HEK293 (cell line): ENCODE data around the gene ARHGAP33.
A peak's percentile ranks its signal among the peaks of the same experiment; 100 is the strongest.

Experiments used
- CTCF ChIP-seq: fragments of 450-650 bp; formaldehyde crosslinking; IDR thresholded peaks from 2 replicates; pipeline ENCODE4 v1.5.1; 2016; ENCODE audit warnings: missing biosample characterization, missing genetic modification characterization
- HOXC10 ChIP-seq: sonication (generic); formaldehyde crosslinking; IDR thresholded peaks from 2 replicates; pipeline ENCODE4 v1.8.1; 2023; ENCODE audit warnings: mild to moderate bottlenecking, missing genetic modification reagents
- OVOL3 ChIP-seq: fragments of 450-650 bp; formaldehyde crosslinking; IDR thresholded peaks from 2 replicates; pipeline ENCODE4 v1.5.1; 2016; ENCODE audit warnings: missing biosample characterization, missing genetic modification characterization
- SCRT2 ChIP-seq: fragments of 450-650 bp; formaldehyde crosslinking; IDR thresholded peaks from 2 replicates; pipeline ENCODE4 v1.5.1; 2016; ENCODE audit warnings: missing biosample characterization, missing genetic modification characterization
- ZEB2 ChIP-seq: fragments of 450-650 bp; formaldehyde crosslinking; IDR thresholded peaks from 2 replicates; pipeline ENCODE4 v1.5.1; 2016; ENCODE audit warnings: missing biosample characterization, missing genetic modification characterization
- ZIC2 ChIP-seq: fragments of 450-650 bp; formaldehyde crosslinking; IDR thresholded peaks from 2 replicates; pipeline ENCODE4 v1.5.1; 2016; ENCODE audit warnings: missing biosample characterization, missing genetic modification characterization
- ZNF112 ChIP-seq: fragments of 450-650 bp; formaldehyde crosslinking; IDR thresholded peaks from 2 replicates; pipeline ENCODE4 v1.5.0; 2017; ENCODE audit warnings: missing biosample characterization, missing genetic modification characterization
- ZNF132 ChIP-seq: fragments of 450-650 bp; formaldehyde crosslinking; IDR thresholded peaks from 2 replicates; pipeline ENCODE4 v1.5.1; 2017; ENCODE audit warnings: missing biosample characterization, missing genetic modification characterization, borderline replicate concordance
- ZNF140 ChIP-seq: fragments of 450-650 bp; formaldehyde crosslinking; IDR thresholded peaks from 2 replicates; pipeline ENCODE4 v1.5.1; 2016; ENCODE audit warnings: missing biosample characterization, missing genetic modification characterization
- ZNF280D ChIP-seq: fragments of 450-650 bp; formaldehyde crosslinking; IDR thresholded peaks from 2 replicates; pipeline ENCODE4 v1.5.1; 2016; ENCODE audit warnings: missing biosample characterization, missing genetic modification characterization
- ZNF473 ChIP-seq: fragments of 450-650 bp; formaldehyde crosslinking; IDR thresholded peaks from 2 replicates; pipeline ENCODE4 v1.5.1; 2017; ENCODE audit warnings: missing biosample characterization, missing genetic modification characterization
- ZNF530 ChIP-seq: fragments of 450-650 bp; formaldehyde crosslinking; IDR thresholded peaks from 2 replicates; pipeline ENCODE4 v1.5.1; 2016; ENCODE audit warnings: low read depth, missing biosample characterization, missing genetic modification characterization
- ZNF558 ChIP-seq: fragments of 450-650 bp; formaldehyde crosslinking; IDR thresholded peaks from 2 replicates; pipeline ENCODE4 v1.5.1; 2016; ENCODE audit warnings: missing biosample characterization, missing genetic modification characterization
- ZNF623 ChIP-seq: fragments of 450-650 bp; formaldehyde crosslinking; IDR thresholded peaks from 2 replicates; pipeline ENCODE4 v1.5.1; 2016; ENCODE audit warnings: missing biosample characterization, missing genetic modification characterization
- ZNF624 ChIP-seq: fragments of 450-650 bp; formaldehyde crosslinking; IDR thresholded peaks from 2 replicates; pipeline ENCODE4 v1.5.1; 2017; ENCODE audit warnings: missing biosample characterization, missing genetic modification characterization
- ZNF692 ChIP-seq: fragments of 450-650 bp; formaldehyde crosslinking; IDR thresholded peaks from 2 replicates; pipeline ENCODE4 v1.5.1; 2016; ENCODE audit warnings: missing biosample characterization, missing genetic modification characterization
- ZNF747 ChIP-seq: fragments of 450-650 bp; formaldehyde crosslinking; IDR thresholded peaks from 2 replicates; pipeline ENCODE4 v1.5.1; 2016; ENCODE audit warnings: missing biosample characterization, missing genetic modification characterization
- ZSCAN23 ChIP-seq: fragments of 450-650 bp; formaldehyde crosslinking; IDR thresholded peaks from 2 replicates; pipeline ENCODE4 v1.5.1; 2016; ENCODE audit warnings: missing biosample characterization, missing genetic modification characterization
- ZSCAN30 ChIP-seq: fragments of 450-650 bp; IDR thresholded peaks from 2 replicates; pipeline ENCODE4 v1.5.1; 2018; ENCODE audit warnings: missing biosample characterization, mild to moderate bottlenecking, missing genetic modification characterization, moderate library complexity
- TF ChIP-seq, protein P1 (sequence below): fragments of 450-650 bp; formaldehyde crosslinking; IDR thresholded peaks from 2 replicates; pipeline ENCODE4 v1.5.1; 2017; ENCODE audit warnings: missing biosample characterization, missing genetic modification characterization
- TF ChIP-seq, protein P2 (sequence below): fragments of 450-650 bp; formaldehyde crosslinking; conservative IDR thresholded peaks from 2 replicates; pipeline ENCODE4 v1.5.1; 2016; ENCODE audit warnings: low read depth, missing biosample characterization, missing genetic modification characterization
- TF ChIP-seq, protein P3 (sequence below): IDR thresholded peaks from 2 replicates; pipeline ENCODE4 v1.6.1; 2011; ENCODE audit warnings: mild to moderate bottlenecking, low read depth, low read length, borderline replicate concordance
- TF ChIP-seq, protein P4 (sequence below): fragments of 450-650 bp; formaldehyde crosslinking; IDR thresholded peaks from 2 replicates; pipeline ENCODE4 v1.5.1; 2016; ENCODE audit warnings: missing biosample characterization, missing genetic modification characterization
- TF ChIP-seq, protein P5 (sequence below): fragments of 450-650 bp; formaldehyde crosslinking; IDR thresholded peaks from 2 replicates; pipeline ENCODE4 v1.5.1; 2016; ENCODE audit warnings: missing biosample characterization, missing genetic modification characterization

Gene ARHGAP33

DNA sequence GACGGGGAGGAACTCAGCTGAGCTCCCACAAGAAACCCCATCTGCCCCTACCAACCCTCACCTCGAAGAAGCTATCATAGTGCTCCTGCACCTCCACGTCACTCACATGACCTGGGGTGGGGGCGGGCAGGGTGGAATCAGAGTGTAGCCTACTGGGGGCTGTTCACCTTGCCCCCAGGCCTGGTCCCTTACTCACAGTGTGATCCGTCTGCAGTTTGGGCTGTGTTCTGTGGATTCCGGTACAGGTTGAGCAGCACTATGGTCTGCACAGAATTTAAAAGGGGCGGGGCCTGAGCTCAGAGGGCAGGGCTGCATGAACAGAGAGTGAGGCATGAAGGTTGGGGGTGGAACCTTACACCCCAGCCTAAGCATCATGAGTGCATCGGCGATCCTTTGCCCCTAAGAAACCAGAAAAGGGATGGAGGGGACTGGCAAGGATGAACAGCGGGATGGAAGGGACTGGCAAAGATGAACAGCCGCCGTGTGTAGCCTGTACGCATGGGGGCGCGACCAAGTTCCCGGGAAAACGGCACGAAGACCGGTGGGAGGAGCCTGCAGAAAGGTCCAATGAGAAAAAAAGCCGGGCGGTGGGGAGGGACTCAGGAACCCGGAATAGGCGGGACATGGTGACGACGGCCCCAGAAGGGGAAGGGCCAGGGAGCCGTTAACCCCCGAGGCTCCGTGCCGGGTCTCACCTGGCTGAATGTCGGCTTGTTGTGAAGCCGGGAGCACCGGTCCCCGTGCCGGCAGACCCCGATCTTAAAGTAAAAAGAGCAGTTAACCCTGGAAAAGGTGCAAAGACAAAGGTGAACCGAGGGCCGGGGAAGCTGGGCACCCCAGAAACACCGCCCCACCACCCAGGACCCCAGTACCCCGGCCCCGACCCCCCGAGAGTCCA lies 30.7 kb upstream of the ARHGAP33 start (continued):
- TF ChIP-seq, protein P1, sequence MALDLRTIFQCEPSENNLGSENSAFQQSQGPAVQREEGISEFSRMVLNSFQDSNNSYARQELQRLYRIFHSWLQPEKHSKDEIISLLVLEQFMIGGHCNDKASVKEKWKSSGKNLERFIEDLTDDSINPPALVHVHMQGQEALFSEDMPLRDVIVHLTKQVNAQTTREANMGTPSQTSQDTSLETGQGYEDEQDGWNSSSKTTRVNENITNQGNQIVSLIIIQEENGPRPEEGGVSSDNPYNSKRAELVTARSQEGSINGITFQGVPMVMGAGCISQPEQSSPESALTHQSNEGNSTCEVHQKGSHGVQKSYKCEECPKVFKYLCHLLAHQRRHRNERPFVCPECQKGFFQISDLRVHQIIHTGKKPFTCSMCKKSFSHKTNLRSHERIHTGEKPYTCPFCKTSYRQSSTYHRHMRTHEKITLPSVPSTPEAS (tag by site-specific recombination): no peak
- TF ChIP-seq ZSCAN23 (tag by site-specific recombination): no peak; the same call in 1 of the 2 replicates
- TF ChIP-seq ZNF112 (tag by site-specific recombination): no peak
- peak; percentile 97 for TF ChIP-seq ZEB2 (tag by site-specific recombination)
- peak; percentile 94 for TF ChIP-seq CTCF (tag by site-specific recombination)
- TF ChIP-seq HOXC10 (CRISPR knock-in tag): no peak
- TF ChIP-seq ZNF747 (tag by site-specific recombination): no peak
- no peak for TF ChIP-seq ZNF558
- TF ChIP-seq ZSCAN30 (tag by site-specific recombination): peak; percentile 32; the same call in 1 of the 2 replicates
- TF ChIP-seq ZNF624: no peak
- TF ChIP-seq ZNF530 (tag by site-specific recombination): no peak
- peak; percentile 57; the same call in 1 of the 2 replicates for TF ChIP-seq ZNF692 (tag by site-specific recombination)
- no peak for TF ChIP-seq ZIC2 (tag by site-specific recombination)
- TF ChIP-seq OVOL3 (tag by site-specific recombination): no peak
- TF ChIP-seq, protein P2, sequence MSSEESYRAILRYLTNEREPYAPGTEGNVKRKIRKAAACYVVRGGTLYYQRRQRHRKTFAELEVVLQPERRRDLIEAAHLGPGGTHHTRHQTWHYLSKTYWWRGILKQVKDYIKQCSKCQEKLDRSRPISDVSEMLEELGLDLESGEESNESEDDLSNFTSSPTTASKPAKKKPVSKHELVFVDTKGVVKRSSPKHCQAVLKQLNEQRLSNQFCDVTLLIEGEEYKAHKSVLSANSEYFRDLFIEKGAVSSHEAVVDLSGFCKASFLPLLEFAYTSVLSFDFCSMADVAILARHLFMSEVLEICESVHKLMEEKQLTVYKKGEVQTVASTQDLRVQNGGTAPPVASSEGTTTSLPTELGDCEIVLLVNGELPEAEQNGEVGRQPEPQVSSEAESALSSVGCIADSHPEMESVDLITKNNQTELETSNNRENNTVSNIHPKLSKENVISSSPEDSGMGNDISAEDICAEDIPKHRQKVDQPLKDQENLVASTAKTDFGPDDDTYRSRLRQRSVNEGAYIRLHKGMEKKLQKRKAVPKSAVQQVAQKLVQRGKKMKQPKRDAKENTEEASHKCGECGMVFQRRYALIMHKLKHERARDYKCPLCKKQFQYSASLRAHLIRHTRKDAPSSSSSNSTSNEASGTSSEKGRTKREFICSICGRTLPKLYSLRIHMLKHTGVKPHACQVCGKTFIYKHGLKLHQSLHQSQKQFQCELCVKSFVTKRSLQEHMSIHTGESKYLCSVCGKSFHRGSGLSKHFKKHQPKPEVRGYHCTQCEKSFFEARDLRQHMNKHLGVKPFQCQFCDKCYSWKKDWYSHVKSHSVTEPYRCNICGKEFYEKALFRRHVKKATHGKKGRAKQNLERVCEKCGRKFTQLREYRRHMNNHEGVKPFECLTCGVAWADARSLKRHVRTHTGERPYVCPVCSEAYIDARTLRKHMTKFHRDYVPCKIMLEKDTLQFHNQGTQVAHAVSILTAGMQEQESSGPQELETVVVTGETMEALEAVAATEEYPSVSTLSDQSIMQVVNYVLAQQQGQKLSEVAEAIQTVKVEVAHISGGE: peak; percentile 74
- peak; percentile 14; the same call in 1 of the 2 replicates for TF ChIP-seq SCRT2 (tag by site-specific recombination)
- no peak for TF ChIP-seq ZNF623
- TF ChIP-seq, protein P3, sequence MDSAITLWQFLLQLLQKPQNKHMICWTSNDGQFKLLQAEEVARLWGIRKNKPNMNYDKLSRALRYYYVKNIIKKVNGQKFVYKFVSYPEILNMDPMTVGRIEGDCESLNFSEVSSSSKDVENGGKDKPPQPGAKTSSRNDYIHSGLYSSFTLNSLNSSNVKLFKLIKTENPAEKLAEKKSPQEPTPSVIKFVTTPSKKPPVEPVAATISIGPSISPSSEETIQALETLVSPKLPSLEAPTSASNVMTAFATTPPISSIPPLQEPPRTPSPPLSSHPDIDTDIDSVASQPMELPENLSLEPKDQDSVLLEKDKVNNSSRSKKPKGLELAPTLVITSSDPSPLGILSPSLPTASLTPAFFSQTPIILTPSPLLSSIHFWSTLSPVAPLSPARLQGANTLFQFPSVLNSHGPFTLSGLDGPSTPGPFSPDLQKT: no peak
- TF ChIP-seq ZNF473 (tag by site-specific recombination): no peak
- TF ChIP-seq ZNF132 (tag by site-specific recombination): no peak
- TF ChIP-seq, protein P4, sequence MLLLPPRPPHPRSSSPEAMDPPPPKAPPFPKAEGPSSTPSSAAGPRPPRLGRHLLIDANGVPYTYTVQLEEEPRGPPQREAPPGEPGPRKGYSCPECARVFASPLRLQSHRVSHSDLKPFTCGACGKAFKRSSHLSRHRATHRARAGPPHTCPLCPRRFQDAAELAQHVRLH: peak; percentile 52; the same call in 1 of the 2 replicates
- TF ChIP-seq ZNF280D (tag by site-specific recombination): no peak
- no peak for TF ChIP-seq ZNF140
- TF ChIP-seq, protein P5, sequence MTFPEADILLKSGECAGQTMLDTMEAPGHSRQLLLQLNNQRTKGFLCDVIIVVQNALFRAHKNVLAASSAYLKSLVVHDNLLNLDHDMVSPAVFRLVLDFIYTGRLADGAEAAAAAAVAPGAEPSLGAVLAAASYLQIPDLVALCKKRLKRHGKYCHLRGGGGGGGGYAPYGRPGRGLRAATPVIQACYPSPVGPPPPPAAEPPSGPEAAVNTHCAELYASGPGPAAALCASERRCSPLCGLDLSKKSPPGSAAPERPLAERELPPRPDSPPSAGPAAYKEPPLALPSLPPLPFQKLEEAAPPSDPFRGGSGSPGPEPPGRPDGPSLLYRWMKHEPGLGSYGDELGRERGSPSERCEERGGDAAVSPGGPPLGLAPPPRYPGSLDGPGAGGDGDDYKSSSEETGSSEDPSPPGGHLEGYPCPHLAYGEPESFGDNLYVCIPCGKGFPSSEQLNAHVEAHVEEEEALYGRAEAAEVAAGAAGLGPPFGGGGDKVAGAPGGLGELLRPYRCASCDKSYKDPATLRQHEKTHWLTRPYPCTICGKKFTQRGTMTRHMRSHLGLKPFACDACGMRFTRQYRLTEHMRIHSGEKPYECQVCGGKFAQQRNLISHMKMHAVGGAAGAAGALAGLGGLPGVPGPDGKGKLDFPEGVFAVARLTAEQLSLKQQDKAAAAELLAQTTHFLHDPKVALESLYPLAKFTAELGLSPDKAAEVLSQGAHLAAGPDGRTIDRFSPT (tag by site-specific recombination): peak; percentile 27; the same call in 1 of the 2 replicates
